ENCODE measurements around the gene PPP1R7. TPM values are rescaled to one million over a fixed set of nuclear protein-coding genes. Genes with fewer than 3 reads are reported as not detected.
A peak's percentile ranks its signal among the peaks of the same experiment; 100 is the strongest.

PPP1R7 gene
- total RNA-seq, 1 donor from 2014 or later: 70.3 TPM

- DNase-seq: peak; percentile 16
- intact Hi-C loops (cut with micrococcal nuclease): no loop called here
- ATAC-seq: no peak
These were observed 33.4 kb upstream of the PPP1R7 start for GRCh38 chr2:241116606-241117560.

- DNase-seq: peak; percentile 19
- no peak for ATAC-seq
- intact Hi-C loops (cut with micrococcal nuclease): no loop called here
These were observed 31.3 kb upstream of the PPP1R7 start for GRCh38 chr2:241118737-241119505.

- ATAC-seq: no peak
- DNase-seq: no peak
- intact Hi-C loops (cut with micrococcal nuclease): no loop called here
These were observed 29.8 kb upstream of the PPP1R7 start for GRCh38 chr2:241120440-241120839.

GRCh38 chr2:241121008-241121407 lies 29.3 kb upstream of the PPP1R7 start:
- intact Hi-C loops (cut with micrococcal nuclease): no loop called here
- no peak for ATAC-seq
- no peak for DNase-seq

GRCh38 chr2:241122376-241123002 lies 27.8 kb upstream of the PPP1R7 start:
- DNase-seq: no peak

GRCh38 chr2:241123816-241124536 lies 26.3 kb upstream of the PPP1R7 start:
- intact Hi-C loops (cut with micrococcal nuclease): no loop called here
- DNase-seq: no peak
- no peak for ATAC-seq

More at GRCh38 chr2:241122376-241123002, 27.8 kb upstream of the PPP1R7 start:
- intact Hi-C loops (cut with micrococcal nuclease): no loop called here
- no peak for ATAC-seq

- intact Hi-C loops (cut with micrococcal nuclease): no loop called here
- no peak for ATAC-seq
- DNase-seq: no peak
These were observed 24.6 kb upstream of the PPP1R7 start for GRCh38 chr2:241125626-241126025.

GRCh38 chr2:241126201-241126611 lies 24.1 kb upstream of the PPP1R7 start:
- no peak for ATAC-seq
- intact Hi-C loops (cut with micrococcal nuclease): no loop called here
- DNase-seq: peak; percentile 21

GRCh38 chr2:241126771-241127202 lies 23.5 kb upstream of the PPP1R7 start:
- DNase-seq: no peak
- intact Hi-C loops (cut with micrococcal nuclease): no loop called here
- ATAC-seq: no peak

- DNase-seq: no peak
- intact Hi-C loops (cut with micrococcal nuclease): no loop called here
- no peak for ATAC-seq
These were observed 22.0 kb upstream of the PPP1R7 start for GRCh38 chr2:241128266-241128665.

GRCh38 chr2:241129086-241129871 lies 21.0 kb upstream of the PPP1R7 start:
- no peak for ATAC-seq
- DNase-seq: no peak
- intact Hi-C loops (cut with micrococcal nuclease): no loop called here

GRCh38 chr2:241130316-241130715 lies 20.0 kb upstream of the PPP1R7 start:
- intact Hi-C loops (cut with micrococcal nuclease): no loop called here
- DNase-seq: no peak
- ATAC-seq: no peak

- DNase-seq (no peak), ATAC-seq (no peak)
- intact Hi-C loops (cut with micrococcal nuclease): no loop called here
These were observed 18.7 kb upstream of the PPP1R7 start for GRCh38 chr2:241131531-241131930.

- DNase-seq (no peak), ATAC-seq (no peak)
- intact Hi-C loops (cut with micrococcal nuclease): no loop called here
These were observed 17.5 kb upstream of the PPP1R7 start for GRCh38 chr2:241132538-241133435.

GRCh38 chr2:241133436-241133820 lies 16.8 kb upstream of the PPP1R7 start:
- intact Hi-C loops (cut with micrococcal nuclease): no loop called here
- no peak for ATAC-seq

GRCh38 chr2:241134711-241135110 lies 15.6 kb upstream of the PPP1R7 start:
- ATAC-seq: no peak
- intact Hi-C loops (cut with micrococcal nuclease): no loop called here
- no peak for DNase-seq

More at GRCh38 chr2:241133436-241133820, 16.8 kb upstream of the PPP1R7 start:
- DNase-seq: no peak

- ATAC-seq (no peak), DNase-seq (no peak)
- intact Hi-C loops (cut with micrococcal nuclease): no loop called here
These were observed 14.5 kb upstream of the PPP1R7 start for GRCh38 chr2:241135737-241136136.

All from left ventricle myocardium superior (tissue), 1 donor.